CD4-positive, alpha-beta T cell treated with Interleukin-4 for 1 hour (primary cell): Measurements from ENCODE around the gene SCGB3A1.
A peak's percentile ranks its signal among the peaks of the same experiment; 100 is the strongest.

Source experiments
- DNase-seq, 2 donors: peaks; one replicate each; pipeline ENCODE4 v3.0.0-alpha.2; 2020 to 2022

SCGB3A1 gene

GRCh38 chr5:180625125-180625790, 34.0 kb upstream of the SCGB3A1 start:
- no peak for DNase-seq

- DNase-seq: no peak
These were observed 33.3 kb upstream of the SCGB3A1 start for GRCh38 chr5:180624587-180624986.

DNA sequence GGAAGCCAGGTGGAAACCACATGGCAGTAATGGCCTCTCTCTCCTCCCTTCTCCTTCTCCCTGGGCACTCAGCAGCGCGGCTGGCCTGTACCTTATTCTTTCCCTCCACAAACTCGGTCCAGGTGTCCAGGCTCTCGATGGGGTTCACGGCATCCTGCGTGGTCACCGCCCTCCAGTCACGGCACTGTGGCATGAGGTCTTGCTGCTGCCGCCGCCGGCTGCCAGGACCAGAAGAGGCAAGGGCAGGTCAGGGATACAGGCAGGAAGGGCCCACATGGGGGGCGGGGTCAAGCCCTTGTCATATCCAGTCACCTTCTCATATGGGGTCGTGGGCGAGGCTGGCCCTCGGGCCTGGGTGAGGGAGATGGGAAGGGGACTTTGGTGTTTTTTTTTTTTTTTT, 32.5 kb upstream of the SCGB3A1 start:
- DNase-seq: no peak

GRCh38 chr5:180623411-180623834, 32.1 kb upstream of the SCGB3A1 start:
- DNase-seq: no peak

DNA sequence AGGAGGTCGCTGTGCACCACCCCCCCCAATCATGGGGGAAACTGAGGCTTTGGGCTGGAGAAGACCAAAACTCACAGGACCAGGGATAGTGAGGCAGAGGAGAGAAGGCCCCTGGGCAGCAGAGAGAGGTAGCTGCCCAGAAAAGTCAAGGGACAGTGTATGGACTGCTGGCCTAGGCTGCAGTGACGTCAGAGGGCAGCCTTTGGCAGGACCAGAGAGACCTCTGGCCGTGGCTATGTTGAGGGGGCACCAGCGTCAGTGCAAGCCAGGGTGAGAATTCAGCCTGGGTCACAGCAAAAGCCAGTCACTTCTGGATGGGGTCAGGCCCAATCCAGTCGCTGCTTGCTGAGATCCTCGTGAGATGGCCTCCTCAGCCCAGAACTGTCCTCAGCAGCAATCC, 31.6 kb upstream of the SCGB3A1 start:
- no peak for DNase-seq

GRCh38 chr5:180621311-180621710, 30.0 kb upstream of the SCGB3A1 start:
- DNase-seq: no peak

- DNase-seq: no peak
These were observed 28.7 kb upstream of the SCGB3A1 start for GRCh38 chr5:180620014-180620413.

- no peak for DNase-seq
These were observed 28.2 kb upstream of the SCGB3A1 start for GRCh38 chr5:180619563-180619915.

- peak in 1 of 2 donors; percentile 22 for DNase-seq
These were observed 27.7 kb upstream of the SCGB3A1 start for GRCh38 chr5:180618829-180619562.

- no peak for DNase-seq
These were observed 27.2 kb upstream of the SCGB3A1 start for GRCh38 chr5:180618487-180618828.

- DNase-seq: no peak
These were observed 22.5 kb upstream of the SCGB3A1 start for GRCh38 chr5:180613814-180614188.

GRCh38 chr5:180613188-180613813, 22.0 kb upstream of the SCGB3A1 start:
- no peak for DNase-seq

DNA sequence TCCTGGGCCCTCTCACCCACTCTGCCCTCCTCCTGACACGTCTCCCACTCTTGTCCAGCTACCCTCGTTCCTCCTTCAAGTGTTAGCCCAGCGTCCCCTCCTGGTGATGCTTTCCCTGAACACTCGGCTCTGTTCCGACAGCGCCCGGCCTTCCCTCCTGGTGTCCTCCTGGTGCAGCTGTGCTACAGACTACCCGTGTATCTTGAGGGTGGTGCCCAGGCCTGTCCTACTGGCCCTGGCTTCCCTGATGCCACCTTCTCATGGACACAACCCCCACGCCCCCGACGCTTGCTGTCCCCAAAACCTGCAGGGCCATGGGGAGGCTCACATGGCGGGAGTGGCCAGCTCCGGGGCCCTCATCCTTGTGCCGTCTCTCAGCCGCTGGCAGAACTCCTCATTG, 21.4 kb upstream of the SCGB3A1 start:
- no peak for DNase-seq

GRCh38 chr5:180611140-180611850, 20.0 kb upstream of the SCGB3A1 start:
- no peak for DNase-seq

DNA sequence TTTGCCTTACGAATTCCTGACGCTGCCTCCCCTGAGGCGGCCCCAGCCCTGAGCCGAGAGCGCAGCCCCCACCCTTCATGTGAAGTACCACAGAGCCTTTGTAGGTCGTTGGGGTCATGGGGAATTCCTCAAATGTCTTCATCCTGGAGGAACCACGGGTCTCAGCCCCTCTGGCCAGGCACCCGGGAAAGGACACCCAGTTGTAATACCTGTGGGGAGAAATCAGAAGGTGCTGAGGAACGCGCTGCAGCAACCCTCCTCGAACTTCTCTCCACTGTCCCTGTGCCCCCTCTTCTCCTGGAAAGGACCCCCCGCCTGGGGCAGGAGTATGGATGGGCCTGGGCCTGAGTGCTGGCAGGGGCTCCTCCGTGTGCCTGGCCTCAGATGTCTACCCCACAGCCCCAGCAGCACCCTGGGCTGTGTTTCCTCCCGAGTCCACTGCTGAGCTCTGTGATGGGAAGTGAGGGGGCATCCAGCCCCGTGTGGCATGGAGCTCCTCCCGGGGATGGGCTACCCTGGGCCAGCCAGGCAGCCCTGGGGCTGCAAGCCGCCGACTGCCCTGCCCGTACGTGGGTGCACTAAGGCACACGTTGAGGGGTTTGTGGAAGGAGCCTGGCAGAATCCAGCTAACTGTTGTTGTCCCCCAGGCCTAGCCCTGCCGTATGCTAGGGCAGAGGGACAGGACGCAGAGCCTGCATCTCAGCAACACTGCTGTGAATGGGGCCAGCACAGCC, 18.7 kb upstream of the SCGB3A1 start:
- no peak for DNase-seq

DNA sequence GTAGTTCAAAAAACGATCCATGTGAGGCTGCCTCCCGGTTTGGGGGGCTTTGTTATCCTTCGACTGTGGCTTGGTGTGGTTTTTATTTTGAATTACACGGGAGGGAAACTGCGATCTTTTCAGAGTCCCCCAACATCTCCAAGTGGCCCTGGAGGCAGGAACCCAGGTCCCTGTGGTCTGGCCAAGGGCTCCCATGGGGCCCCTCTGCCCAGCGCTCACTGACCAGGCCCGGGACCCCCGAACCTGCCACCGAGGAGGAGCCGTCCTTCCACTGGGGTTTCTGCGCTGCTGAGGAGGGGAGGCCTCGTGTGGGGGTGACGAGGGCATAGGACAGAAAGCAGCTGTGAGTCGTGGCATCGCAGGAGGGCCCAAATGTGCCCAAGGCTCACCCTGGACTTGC, 18.1 kb upstream of the SCGB3A1 start:
- no peak for DNase-seq

DNA sequence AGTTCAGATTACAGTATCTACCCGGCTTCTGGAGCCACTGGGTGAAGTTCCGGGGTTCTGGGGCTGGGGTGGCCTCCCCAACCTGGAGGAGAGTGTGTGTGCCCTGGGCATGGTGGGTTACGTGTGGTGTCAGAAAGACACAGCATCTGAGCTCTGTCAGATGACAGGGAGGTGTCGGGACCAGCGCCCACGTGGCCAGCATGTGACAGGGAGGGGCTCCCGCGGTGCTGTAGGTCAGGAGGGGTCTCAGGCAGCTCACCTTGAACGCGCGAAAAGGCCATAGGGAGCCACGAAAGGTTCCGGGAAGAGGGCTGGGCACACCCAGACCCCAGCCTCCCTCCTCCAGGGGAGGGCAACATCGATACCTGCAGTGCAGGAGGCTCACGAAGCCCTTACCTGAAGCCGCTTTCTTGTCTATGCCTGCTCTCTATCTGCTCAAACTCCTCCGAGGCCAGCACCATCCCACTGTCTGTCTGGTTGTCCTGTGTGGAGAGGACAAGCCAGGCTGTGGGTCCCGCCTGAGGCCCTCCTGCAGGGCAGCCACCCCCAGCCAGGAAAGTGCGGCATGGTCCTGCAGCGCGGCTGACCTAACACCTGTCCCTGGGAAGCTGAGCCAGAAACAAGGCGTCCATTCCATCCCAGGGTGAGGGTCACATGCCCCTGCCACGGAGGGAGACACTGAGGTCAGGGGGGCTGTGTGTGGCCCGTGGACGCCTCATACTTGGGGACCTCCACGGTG, 17.4 kb upstream of the SCGB3A1 start:
- no peak for DNase-seq

DNA sequence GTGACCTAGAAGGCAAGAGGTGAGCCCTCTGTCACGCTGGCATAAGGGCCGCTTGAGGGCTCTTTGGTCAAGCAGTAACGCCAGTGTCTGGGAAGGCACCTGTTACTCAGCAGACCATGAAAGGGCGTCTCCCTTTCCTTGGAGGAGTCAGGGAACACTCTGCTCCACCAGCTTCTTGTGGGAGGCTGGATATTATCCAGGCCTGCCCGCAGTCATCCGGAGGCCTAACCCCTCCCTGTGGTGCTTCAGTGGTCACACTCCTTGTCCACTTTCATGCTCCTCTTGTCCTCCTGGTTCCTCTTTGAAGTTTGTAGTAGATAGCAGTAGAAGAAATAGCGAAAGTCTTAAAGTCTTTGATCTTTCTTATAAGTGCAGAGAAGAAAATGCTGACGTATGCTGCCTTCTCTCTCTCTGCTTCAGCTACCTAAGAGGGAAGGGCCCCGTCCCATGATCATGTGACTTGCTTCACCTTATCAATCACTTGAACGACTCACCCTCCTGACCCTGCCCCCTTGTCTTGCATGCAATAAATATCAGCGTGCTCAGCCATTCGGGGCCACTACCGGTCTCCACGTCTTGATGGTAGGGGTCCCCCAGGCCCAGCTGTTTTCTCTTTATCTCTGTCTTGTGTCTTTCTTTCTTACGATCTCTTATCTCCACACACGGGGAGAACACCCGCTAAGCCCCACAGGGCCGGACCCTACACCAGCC, 16.7 kb upstream of the SCGB3A1 start:
- no peak for DNase-seq

DNA sequence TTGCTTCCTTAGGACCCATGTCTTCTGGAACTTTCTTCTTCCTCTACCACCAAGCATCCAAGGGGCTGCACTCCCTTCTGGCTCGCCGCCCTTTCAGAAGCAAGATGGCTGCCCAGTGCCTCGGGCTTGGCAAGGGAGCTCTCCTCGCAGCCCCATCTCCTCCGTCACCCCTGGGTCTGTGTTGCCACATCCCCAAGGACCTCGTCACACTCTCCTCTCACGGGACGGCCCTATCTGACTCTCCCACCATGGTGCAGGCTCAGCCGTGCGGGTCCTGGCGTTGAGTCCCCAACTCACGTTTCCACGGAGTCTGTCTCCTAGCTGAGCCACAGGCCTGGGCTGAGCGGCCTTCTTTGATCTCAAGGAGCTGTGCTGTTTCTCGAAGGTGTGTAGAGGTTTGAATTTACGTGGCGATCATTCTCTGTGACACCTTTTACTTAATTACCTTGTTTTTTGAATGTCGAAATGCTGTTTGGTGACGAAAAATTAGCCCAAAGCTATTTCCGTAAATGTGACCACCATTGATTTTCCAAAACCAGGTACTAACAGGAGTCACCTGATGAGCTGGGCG, 15.0 kb upstream of the SCGB3A1 start:
- DNase-seq: no peak

DNA sequence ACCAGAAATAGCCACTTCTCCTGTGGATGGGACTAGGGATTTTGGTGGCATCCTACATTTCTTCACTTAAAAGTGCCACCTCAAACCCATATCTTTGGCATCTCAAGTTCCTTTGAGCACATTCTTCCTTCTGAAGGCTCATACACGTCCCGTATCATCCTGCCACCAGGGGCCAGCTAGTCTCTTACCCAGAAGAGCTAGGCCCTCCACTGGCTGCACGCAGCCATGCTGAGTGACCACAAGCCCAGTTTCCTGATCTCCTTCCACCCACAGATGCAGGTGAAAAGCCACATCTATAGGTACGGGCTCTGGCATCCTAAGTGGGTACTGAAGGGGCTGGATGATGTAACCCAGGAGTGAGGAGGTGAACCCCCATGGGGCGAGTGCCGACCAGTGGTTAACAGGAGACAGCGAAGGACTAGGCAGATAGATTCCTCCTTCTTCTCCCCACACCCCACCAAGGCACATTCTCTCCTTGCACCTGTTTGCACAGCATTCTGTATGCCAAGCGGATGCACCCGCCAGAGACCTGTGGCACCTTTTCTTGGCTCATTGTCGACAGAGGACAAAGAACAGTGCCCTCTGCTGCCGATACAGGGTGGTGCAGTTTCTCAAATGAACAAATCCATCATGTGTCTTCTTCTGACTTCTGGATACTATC, 14.4 kb upstream of the SCGB3A1 start:
- DNase-seq: peak; percentile 36 to 55

DNA sequence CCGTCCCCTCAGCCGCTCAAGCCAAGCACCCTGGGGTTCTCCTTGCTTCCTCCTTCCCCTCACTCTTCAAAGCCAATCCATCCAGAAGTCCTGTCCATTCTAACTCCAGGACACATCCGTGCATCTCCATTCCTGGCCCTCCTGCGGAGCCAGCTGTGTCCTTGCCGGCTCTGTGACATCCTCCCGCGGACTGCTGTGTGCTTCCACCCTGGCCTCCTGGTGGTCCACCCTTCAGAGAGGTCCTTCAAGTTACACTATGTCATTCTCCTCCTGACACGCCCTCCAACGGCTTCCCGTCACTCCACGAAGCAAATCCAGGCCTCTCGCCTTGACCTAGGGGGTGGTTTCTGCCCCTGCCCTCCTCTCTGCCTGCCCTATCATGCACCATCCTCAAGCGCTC, 13.0 kb upstream of the SCGB3A1 start:
- no peak for DNase-seq
